A549 (cell line): Measurements from ENCODE around the gene MEST. TPM values are rescaled to one million over a fixed set of nuclear protein-coding genes. Genes with fewer than 3 reads are reported as not detected.
A peak's percentile ranks its signal among the peaks of the same experiment; 100 is the strongest.

Source experiments
- ATAC-seq, 2 experiments: fragments of 200-7000 bp in 1 of 2; fragments of >200 bp in 1 of 2; cut with Nextera tagmentation in 1 of 2; cut with Tn5 transposase in 1 of 2; 3 replicates each; pipeline versions ENCODE4 v1.8.0 to v1.9.1; 2018 to 2020; ENCODE audit warnings: mild to moderate bottlenecking in 1 of 2, moderate library complexity in 1 of 2
- CTCF ChIA-PET: fragments of 300-600 bp; sonication (Branson Sonifier 250); formaldehyde crosslinking; extraction: SDS; loops from one replicate; lab custom pipeline; 2021; ENCODE audit warnings: antibody characterized with exemption, inconsistent platforms; lab: Yijun Ruan, JAX
- POLR2A ChIA-PET: fragments of 350-600 bp; formaldehyde crosslinking; extraction: SDS; loops from one replicate; lab custom pipeline; 2021; ENCODE audit warnings: antibody characterized with exemption, inconsistent platforms; lab: Yijun Ruan, JAX
- DNase-seq, 2 experiments: peaks; one replicate each; pipeline versions ENCODE4 v3.0.0 to v3.0.0-alpha.2; 2011 to 2016; ENCODE audit warnings: low read depth in 1 of 2, low spot score in 1 of 2
- FAIRE-seq: peaks from 2 replicates; lab custom pipeline; 2011; peaks lifted over from hg19 to GRCh38; lab: Jason Lieb, UNC
- H3K27ac ChIP-seq, 2 experiments: fragments of >200 bp; sonication (Bioruptor Twin); formaldehyde crosslinking; 3 replicates each; pipeline ENCODE4 v1.5.1; 2016 to 2017
- H3K4me1 ChIP-seq: fragments of >200 bp; sonication (Bioruptor Twin); formaldehyde crosslinking; 3 replicates; pipeline ENCODE4 v1.6.1; 2016
- H3K4me2 ChIP-seq: fragments of >200 bp; sonication (Bioruptor Twin); formaldehyde crosslinking; 3 replicates; pipeline ENCODE4 v1.6.1; 2016
- H3K4me3 ChIP-seq: fragments of >200 bp; sonication (Bioruptor Twin); formaldehyde crosslinking; 3 replicates; pipeline ENCODE4 v1.5.1; 2016
- H3K9me3 ChIP-seq: fragments of >200 bp; sonication (Bioruptor Twin); formaldehyde crosslinking; 3 replicates; pipeline ENCODE4 v1.6.1; 2016
- CEBPB ChIP-seq, 2 experiments: fragments of >200 bp in 1 of 2; sonication (Bioruptor Twin) in 1 of 2; formaldehyde crosslinking in 1 of 2; IDR thresholded peaks; 2 replicates each; pipeline ENCODE4 v1.6.1; 2012 to 2016
- EHMT2 ChIP-seq: fragments of 200-600 bp; sonication (generic); IDR thresholded peaks from 2 replicates; pipeline ENCODE4 v1.6.1; 2016; ENCODE audit warnings: antibody characterized with exemption, low read depth, mild to moderate bottlenecking, moderate library complexity
- ESRRA ChIP-seq: fragments of 150-350 bp; IDR thresholded peaks from 2 replicates; pipeline ENCODE4 v1.6.1; 2014; ENCODE audit warnings: mild to moderate bottlenecking, low read length, borderline replicate concordance
- FOXS1 ChIP-seq: fragments of 250-450 bp; sonication (Bioruptor Pico); IDR thresholded peaks from 2 replicates; pipeline ENCODE4 v1.5.0; 2020; ENCODE audit warnings: mild to moderate bottlenecking, moderate library complexity
- HOXA7 ChIP-seq: fragments of 250-450 bp; sonication (Bioruptor Pico); IDR thresholded peaks from 2 replicates; pipeline ENCODE4 v1.5.0; 2020; ENCODE audit warnings: mild to moderate bottlenecking, moderate library complexity
- KDM5A ChIP-seq: fragments of 200-600 bp; sonication (generic); IDR thresholded peaks from 2 replicates; pipeline ENCODE4 v1.6.1; 2016; ENCODE audit warnings: antibody characterized with exemption, mild to moderate bottlenecking
- MYC ChIP-seq: IDR thresholded peaks from 2 replicates; pipeline ENCODE4 v1.6.1; 2012; ENCODE audit warnings: mild to moderate bottlenecking, inconsistent platforms, low read length, improper control_type of control experiment, borderline replicate concordance
- RAD21 ChIP-seq, 2 experiments: fragments of >200 bp in 1 of 2; sonication (Bioruptor Twin) in 1 of 2; formaldehyde crosslinking in 1 of 2; IDR thresholded peaks in 1 of 2; conservative IDR thresholded peaks in 1 of 2; 2 replicates in 1 of 2; 3 replicates in 1 of 2; pipeline ENCODE4 v1.6.1; 2012 to 2018; ENCODE audit warnings: inconsistent platforms in 1 of 2
- RARB ChIP-seq: fragments of 250-450 bp; sonication (Bioruptor Pico); IDR thresholded peaks from 2 replicates; pipeline ENCODE4 v1.8.0; 2021; ENCODE audit warnings: mild to moderate bottlenecking, moderate library complexity
- REST ChIP-seq: fragments of 200-600 bp; sonication (generic); IDR thresholded peaks from 2 replicates; pipeline ENCODE4 v1.6.1; 2016; ENCODE audit warnings: antibody characterized with exemption, mild to moderate bottlenecking, moderate library complexity
- SREBF2 ChIP-seq: fragments of 450-650 bp; IDR thresholded peaks from 2 replicates; pipeline ENCODE4 v1.6.1; 2014; ENCODE audit warnings: mild to moderate bottlenecking, moderate library complexity
- TP53 ChIP-seq: fragments of 250-450 bp; sonication (Bioruptor Pico); IDR thresholded peaks from 2 replicates; pipeline ENCODE4 v1.5.0; 2021; ENCODE audit warnings: mild to moderate bottlenecking, moderate library complexity
- ZFP36 ChIP-seq: fragments of 450-650 bp; IDR thresholded peaks from 2 replicates; pipeline ENCODE4 v1.6.1; 2014; ENCODE audit warnings: borderline replicate concordance; ENCODE audit not compliant: partially characterized antibody
- WGBS: methylation state at CpG from one replicate; pipeline ENCODE4 v1.1.6; 2017; ENCODE audit errors: missing lambda C conversion rate; 5-methylcytosine and 5-hydroxymethylcytosine counted together
- polyA plus RNA-seq, 4 experiments: library from polyadenylated mRNA; depleted of rRNA in 3 of 4; stranded (reverse); fragments of >200 nt; fragmentation: RNase III in 1 of 4; extraction: RNeasy Plus Mini Kit Qiagen cat#74134 plus additional on column Dnase treatment in 1 of 4; gene quantifications; 2 replicates in 3 of 4; 3 replicates in 1 of 4; pipeline ENCODE4 v1.2.3, GENCODE V29; 2011 to 2017
- TF ChIP-seq, protein P1 (sequence below): fragments of 450-650 bp; IDR thresholded peaks from 2 replicates; pipeline ENCODE4 v1.6.1; 2014; ENCODE audit warnings: antibody characterized with exemption
- TF ChIP-seq, protein P2 (sequence below): IDR thresholded peaks from 2 replicates; pipeline ENCODE4 v1.6.1; 2012; ENCODE audit warnings: low read depth, borderline replicate concordance

The MEST gene
- polyA plus RNA-seq, 2 of the 4 experiments (the other 2 are of a cell fraction): 31.2 to 85.1 TPM

DNA sequence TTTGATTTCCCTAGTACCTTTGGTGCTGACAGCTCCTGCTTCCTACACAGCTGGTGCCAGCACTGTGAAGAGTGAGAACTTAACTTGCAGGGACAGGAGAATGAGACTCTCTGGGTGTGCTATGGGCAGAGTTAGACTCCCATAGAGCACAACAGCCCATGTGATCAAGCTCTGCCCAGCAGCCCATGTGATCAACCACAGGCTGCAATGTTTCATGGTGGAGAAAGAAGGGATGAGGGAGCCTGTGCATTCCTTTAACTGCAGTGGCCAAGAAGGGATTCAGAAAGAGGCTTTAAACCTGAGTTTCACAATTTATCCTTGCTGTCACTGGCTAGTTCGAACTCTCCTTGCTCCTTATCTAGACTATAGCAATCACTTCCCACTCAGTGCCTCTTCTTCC lies 10.0 kb upstream of the MEST start:
- TF ChIP-seq, protein P1, sequence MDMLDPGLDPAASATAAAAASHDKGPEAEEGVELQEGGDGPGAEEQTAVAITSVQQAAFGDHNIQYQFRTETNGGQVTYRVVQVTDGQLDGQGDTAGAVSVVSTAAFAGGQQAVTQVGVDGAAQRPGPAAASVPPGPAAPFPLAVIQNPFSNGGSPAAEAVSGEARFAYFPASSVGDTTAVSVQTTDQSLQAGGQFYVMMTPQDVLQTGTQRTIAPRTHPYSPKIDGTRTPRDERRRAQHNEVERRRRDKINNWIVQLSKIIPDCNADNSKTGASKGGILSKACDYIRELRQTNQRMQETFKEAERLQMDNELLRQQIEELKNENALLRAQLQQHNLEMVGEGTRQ: peak; percentile 43; the same call in 1 of the 2 replicates
- no peak for TF ChIP-seq RARB (CRISPR knock-in tag)
- TF ChIP-seq, all 56 proteins: peak for 1
- H3K4me3 ChIP-seq: no peak overlapping the region
- ChIA-PET POLR2A (no interaction called here), CTCF (interaction anchor here (1.2 kb wide), 1 partner anchor 22 kb away, joined by 3 read pairs; no protein-coding TSS in a partner anchor)
- no peak overlapping the region for H3K27ac ChIP-seq
- ATAC-seq (no peak), FAIRE-seq (no peak), DNase-seq (no peak)
- 11% methylated on average over 1 of the region's 1 CpG for WGBS
- H3K4me1 ChIP-seq: no peaks in the 10 kb centered on the region
- peaks cover 14% of the 10 kb centered on the region; the same call in 1 of the 3 replicates for H3K9me3 ChIP-seq
- H3K4me2 ChIP-seq: no peak overlapping the region

- H3K4me3 ChIP-seq: no peak overlapping the region
- no peak overlapping the region for H3K4me2 ChIP-seq
- ATAC-seq: no peak
- WGBS: 54% methylated on average over 3 of the region's 3 CpGs
- no peaks in the 10 kb centered on the region for H3K4me1 ChIP-seq
- TF ChIP-seq FOXS1: no peak
- TF ChIP-seq MYC: no peak
- TF ChIP-seq TP53 (CRISPR knock-in tag): no peak
- TF ChIP-seq, protein P2, sequence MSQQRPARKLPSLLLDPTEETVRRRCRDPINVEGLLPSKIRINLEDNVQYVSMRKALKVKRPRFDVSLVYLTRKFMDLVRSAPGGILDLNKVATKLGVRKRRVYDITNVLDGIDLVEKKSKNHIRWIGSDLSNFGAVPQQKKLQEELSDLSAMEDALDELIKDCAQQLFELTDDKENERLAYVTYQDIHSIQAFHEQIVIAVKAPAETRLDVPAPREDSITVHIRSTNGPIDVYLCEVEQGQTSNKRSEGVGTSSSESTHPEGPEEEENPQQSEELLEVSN: no peak
- TF ChIP-seq SREBF2: no peak
- TF ChIP-seq ZFP36: no peak
- no peak for TF ChIP-seq REST
- no peak for TF ChIP-seq RAD21 (conservative IDR thresholded peaks at IDR 0.05 in 1 of 2, IDR thresholded peaks at IDR 0.05 in 1 of 2)
- TF ChIP-seq, protein P1: no peak
- TF ChIP-seq HOXA7 (CRISPR knock-in tag): no peak
- no peak overlapping the region for H3K27ac ChIP-seq
- ChIA-PET POLR2A (no interaction called here), CTCF (interaction anchor here (1.2 kb wide), 2 partner anchors 21 to 28 kb away, joined by 3 read pairs; no protein-coding TSS in a partner anchor)
- FAIRE-seq: no peak
- peaks cover 7% of the 10 kb centered on the region; the same call in 1 of the 3 replicates for H3K9me3 ChIP-seq
- DNase-seq: no peak
These were observed 8.9 kb upstream of the MEST start for GRCh38 chr7:130483031-130483430.

- ChIA-PET POLR2A (no interaction called here), CTCF (interaction anchor here (0.7 kb wide), 1 partner anchor 8 kb away, joined by 5 read pairs; no protein-coding TSS in a partner anchor)
- H3K4me3 ChIP-seq: peak overlapping the region; percentile 54
- WGBS: 12% methylated on average over 11 of the region's 11 CpGs
- TF ChIP-seq EHMT2: peak; percentile 67; the same call in 1 of the 2 replicates
- 0 out of 2 replicates have a peak, but pooled peaks have one; percentile 38 for TF ChIP-seq KDM5A
- peak; percentile 94 to 95 for TF ChIP-seq CEBPB (IDR thresholded peaks at IDR 0.05)
- no peak for TF ChIP-seq ESRRA
- H3K27ac ChIP-seq: peak overlapping the region; percentile 76 to 90
- DNase-seq (no peak), FAIRE-seq (no peak), ATAC-seq (peak; percentile 60 to 63)
- H3K9me3 ChIP-seq: no peaks in the 10 kb centered on the region
- H3K4me2 ChIP-seq: peak overlapping the region; percentile 88
- H3K4me1 ChIP-seq: no peaks in the 10 kb centered on the region
These were observed 6.2 kb upstream of the MEST start for GRCh38 chr7:130485734-130486113.
